HG02678 (cell line): ENCODE measurements around the gene OTX2.

Experiments used
- ATAC-seq: cut with Tn5 transposase; IDR thresholded peaks from one replicate; pipeline ENCODE4 v1.9.1; 2021; ENCODE audit warnings: mild to moderate bottlenecking, moderate library complexity; ENCODE audit not compliant: unreplicated experiment

The OTX2 gene

DNA sequence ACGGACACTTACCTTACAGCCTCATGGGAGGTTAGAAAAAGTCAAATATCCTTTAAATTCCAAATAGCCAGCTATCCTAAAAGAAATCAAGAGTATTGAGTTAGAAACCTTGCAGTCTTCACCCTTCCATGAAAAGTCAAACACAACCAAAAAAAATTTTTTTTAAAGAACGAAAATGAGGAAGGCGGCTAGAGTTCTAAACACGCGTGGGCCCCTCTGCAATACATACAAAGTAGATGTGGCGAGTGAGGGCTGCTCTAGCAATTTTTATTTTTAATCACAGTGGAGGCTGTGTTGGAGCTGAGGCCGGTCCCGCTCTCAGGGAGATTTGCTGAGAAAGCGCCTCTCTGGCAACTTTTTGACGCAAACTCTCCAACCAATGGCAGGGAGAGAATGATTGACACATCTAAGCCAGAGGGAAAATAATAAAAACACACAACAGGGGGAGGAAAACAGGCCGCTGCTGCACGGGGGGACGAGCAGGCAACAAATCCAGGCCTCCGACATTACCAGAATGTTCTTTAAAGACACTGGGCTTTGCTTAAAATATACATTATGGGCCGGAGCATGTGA lies at the start of gene OTX2:
OTX2 (minus strand) TSS at position 333 of the 573 bp plus-strand sequence. CDS start 5,023 bp downstream, outside the sequence.
- ATAC-seq = no peak

DNA sequence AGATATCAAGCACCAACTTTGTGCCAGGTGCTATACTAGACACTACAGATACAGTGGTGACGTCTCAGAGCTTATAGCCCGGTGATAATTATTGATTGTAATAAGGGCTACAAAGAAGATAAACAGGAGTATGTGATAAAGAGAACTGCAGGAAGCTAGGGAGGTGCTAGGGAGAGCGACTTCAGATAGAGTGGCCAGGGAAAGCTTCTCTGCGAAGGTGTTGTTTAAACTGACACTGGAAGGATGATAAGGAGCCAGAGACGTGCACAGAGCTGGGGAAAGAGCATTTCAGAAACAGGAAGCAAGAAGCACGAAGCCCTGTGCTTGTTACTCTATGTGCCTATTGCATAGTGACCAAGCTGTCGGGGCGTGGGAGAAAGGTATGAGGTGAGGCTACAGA lies 48.1 kb upstream of the OTX2 start:
- no peak for ATAC-seq

DNA sequence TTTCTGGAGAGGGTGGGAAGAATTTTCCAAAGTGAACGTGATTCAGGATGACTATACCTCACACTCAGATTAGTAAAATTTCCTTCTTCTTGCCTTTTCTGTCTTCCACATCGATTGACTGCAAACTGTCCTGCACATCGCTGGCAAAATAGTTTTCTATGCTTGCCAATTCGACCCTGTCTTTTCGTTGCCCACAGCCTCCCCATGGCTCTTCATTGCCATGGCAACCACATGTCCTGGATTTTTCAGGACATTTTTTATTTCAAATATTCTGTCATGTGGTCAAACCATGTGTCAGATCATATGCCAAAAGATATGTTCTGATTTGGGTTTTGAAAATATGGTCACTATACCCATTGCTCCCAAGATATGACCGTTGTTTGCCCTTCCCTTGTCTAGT lies 46.9 kb upstream of the OTX2 start:
- ATAC-seq = no peak

- no peak for ATAC-seq
These were observed 45.7 kb upstream of the OTX2 start for GRCh38 chr14:56855891-56856461.

DNA sequence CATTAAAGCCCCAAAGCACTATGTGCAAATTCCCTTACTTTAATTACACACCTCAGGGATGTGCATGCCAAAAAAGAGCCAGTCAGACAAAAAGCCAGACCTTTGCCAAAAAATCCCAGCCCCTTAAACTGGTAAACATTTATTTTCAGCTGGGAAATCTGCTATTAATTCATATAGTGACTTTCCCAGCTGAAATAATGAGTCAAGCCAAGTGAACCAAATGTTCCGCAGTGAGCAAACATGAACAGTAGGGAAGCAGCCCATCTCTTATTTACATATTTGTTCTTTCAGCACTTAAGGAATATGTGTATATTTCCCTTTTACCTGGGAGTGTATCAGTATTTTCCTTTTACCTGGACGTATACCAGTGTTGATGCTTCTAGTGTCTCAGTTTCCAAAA lies 44.0 kb upstream of the OTX2 start:
- ATAC-seq = no peak

GRCh38 chr14:56846970-56847930 lies 37.0 kb upstream of the OTX2 start:
- ATAC-seq = no peak

GRCh38 chr14:56844406-56845002 lies 34.2 kb upstream of the OTX2 start:
- no peak for ATAC-seq

- no peak for ATAC-seq
These were observed 31.3 kb upstream of the OTX2 start for GRCh38 chr14:56841611-56842010.

DNA sequence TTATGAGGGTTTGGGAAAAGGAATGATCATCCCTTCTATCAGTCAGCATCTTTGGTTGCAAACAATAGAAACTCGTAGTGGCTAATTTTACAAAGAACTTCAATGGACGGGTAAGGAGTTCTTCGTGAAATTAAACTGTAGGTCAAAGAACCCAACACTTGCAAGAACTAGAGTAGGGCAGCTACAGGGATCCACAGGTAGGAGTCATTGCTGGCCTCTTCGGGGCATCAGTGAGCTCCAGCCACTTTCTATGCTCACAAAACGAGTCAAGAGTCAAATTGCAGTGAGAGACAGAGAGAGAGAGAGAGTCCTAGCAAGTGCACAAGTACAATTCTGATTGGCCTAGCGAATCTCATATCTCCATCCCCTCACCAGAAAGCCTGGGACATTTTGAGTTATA lies 29.9 kb upstream of the OTX2 start:
- no peak for ATAC-seq

- ATAC-seq = no peak
These were observed 18.9 kb upstream of the OTX2 start for GRCh38 chr14:56829151-56829550.

- ATAC-seq = no peak
These were observed 15.9 kb upstream of the OTX2 start for GRCh38 chr14:56826214-56826613.

DNA sequence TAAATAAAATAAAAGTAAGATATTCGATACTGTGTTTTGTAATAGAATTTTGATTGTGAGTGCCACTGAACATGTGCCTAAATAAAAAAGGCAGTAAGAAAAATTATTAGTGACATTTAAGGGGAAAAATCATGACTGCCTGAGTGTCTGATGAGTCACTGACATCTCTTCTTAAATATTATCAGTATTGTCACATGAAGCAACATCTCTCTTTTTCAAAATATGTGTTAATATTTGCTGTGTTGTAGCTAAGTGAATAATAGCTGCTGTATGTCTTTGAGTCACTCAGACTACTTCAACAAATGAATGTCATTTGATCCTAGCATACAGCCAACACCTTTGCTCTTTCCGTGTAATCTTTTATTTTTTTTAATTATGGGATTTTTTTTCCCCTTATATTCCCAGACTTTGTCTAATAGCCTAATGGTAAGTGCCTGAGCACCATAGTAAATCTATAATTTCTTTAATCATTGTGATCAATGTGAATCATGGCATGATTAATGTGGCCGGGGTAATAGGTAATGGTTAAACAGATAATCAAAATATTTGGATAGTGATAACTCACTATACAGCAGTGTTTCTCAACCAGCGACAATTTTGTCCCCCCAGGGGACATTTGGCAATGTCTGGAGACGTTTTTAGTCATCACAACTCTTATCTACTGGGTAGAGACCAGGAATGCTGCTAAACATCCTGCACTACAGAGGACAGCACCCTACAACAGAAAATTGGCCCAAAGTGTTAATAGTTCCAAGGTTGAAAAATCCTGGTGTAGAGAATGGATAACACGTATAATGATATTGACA lies 11.7 kb upstream of the OTX2 start:
- ATAC-seq = no peak

GRCh38 chr14:56821177-56821576 lies 10.9 kb upstream of the OTX2 start:
- ATAC-seq = no peak

- ATAC-seq = no peak
These were observed 7.2 kb upstream of the OTX2 start for GRCh38 chr14:56817396-56817921.

GRCh38 chr14:56816574-56817391 lies 6.5 kb upstream of the OTX2 start:
- no peak for ATAC-seq

DNA sequence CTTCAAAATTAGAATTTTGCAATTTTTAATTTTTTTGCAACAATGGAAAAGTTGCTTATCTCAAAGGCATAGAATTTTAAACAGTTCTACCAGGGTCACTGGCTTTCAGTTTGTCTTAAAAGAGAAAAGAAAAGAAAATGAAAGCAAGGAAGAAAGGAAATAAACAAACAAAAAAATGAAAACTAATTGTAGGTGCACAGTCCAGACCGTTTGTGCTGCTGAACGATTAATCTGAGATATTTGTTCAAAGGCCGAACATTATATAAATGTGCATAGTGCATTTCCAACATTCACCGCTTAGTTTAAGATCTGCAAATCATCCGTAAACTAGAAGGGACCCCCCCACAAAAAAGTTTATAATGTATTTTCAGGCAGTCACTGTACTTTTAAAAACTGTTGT lies 5.5 kb upstream of the OTX2 start:
- no peak for ATAC-seq

DNA sequence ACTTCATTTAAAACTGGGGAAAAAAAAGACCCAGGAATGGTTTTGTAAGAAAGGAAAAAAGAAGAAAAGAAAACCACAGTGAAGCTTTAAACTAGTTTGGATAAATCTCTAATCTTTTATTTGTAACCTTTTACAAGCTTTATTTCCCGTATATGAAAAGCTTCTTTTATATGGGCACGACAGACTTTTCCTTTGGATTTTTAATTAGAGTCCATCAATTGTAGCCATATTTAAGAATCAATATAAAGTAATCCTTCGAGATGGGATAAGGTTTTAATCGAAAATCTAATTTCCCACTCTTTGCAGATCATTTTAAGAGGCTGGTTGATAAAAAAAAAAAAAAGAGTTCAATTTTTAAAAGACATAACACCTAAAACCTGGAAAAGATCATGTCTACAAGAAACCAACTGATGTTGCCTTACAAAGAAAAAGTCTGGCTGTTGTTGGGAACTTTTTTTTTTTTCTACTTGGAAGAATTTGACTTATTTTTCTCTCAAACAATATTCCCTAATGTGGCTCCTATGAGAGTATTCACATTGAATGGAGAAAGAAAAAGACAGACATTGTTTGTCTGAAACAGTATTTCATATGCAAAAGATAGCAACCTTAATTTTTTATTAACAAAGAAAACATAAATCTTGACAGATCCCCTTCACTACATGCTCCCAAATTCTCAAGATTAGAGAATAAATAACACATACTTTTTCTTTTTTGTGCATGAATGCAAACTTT lies 4.9 kb upstream of the OTX2 start:
- no peak for ATAC-seq

DNA sequence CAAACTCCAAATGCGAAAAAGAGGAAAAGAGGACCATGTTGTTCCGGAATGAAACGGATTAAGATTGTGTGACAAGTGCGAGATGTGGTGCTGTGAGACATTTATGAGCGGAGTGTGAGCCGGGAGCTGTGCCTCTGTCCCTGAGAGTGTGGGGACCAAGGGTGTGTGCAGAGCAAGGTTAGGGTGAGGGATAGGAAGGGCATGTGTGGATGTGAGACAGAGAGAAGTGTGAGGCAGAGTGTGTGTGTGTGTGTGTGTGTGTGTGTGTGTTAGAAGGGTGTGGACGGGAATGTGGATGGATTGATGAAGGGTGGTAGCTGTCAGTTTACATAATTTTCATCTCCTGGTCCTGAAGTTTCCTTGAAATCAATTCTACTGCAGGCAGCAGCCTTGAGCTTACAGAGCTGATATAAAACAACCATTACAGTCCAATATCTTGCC lies 4.3 kb upstream of the OTX2 start:
- no peak for ATAC-seq

DNA sequence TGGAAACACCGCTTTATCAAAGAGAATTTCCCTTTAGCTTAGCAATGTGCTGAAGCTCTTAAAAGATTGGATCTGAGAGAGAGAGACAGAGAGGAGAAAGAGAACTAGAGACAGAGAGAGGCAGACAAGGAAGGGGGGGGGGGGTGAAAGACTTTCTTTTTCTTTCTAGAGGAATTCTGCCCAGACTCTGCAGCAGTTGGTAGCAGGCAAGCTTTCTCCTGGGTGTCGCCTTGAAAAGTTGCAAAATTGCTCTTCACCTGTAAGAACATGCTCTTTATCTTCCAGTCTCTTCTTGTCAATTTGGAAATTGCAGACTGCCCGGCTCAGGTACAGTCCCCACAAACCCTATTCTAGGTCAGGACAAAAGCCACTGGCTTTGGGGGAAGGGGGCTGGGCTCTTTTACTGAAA lies 2.9 kb upstream of the OTX2 start:
- ATAC-seq = no peak
